Measurements from ENCODE around the gene CABP1.

DNA sequence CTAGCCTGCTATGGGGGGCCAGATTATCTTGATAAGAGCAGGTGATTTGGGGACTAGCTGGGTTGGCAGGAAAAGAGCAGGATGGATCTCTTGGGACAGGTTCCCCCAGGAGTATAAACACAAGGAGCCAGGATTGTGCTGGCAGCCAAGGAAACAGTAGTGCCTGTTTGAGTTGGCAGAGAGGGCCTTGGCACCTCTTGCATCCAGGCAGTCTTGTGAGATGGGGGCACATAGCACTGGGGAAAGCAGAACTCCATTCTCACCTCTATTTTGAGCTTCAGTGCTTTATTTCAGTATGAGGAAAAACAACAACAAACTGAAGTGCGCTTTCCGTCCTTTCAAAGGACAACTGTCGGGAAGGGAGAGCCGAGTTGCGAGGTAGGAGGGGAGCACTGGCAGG, 60.5 kb downstream of the CABP1 start:
- TF ChIP-seq, protein P1, sequence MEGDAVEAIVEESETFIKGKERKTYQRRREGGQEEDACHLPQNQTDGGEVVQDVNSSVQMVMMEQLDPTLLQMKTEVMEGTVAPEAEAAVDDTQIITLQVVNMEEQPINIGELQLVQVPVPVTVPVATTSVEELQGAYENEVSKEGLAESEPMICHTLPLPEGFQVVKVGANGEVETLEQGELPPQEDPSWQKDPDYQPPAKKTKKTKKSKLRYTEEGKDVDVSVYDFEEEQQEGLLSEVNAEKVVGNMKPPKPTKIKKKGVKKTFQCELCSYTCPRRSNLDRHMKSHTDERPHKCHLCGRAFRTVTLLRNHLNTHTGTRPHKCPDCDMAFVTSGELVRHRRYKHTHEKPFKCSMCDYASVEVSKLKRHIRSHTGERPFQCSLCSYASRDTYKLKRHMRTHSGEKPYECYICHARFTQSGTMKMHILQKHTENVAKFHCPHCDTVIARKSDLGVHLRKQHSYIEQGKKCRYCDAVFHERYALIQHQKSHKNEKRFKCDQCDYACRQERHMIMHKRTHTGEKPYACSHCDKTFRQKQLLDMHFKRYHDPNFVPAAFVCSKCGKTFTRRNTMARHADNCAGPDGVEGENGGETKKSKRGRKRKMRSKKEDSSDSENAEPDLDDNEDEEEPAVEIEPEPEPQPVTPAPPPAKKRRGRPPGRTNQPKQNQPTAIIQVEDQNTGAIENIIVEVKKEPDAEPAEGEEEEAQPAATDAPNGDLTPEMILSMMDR (IDR thresholded peaks at IDR 0.05) = no peak
- TF ChIP-seq POLR2A (IDR thresholded peaks at IDR 0.05) (no peak), POLR2AphosphoS5 (IDR thresholded peaks at IDR 0.05) (peak; percentile 32)
